HTR-8/SVneo (cell line): ENCODE data around the gene PSEN2.

Experiments
- DNase-seq: peaks from one replicate; pipeline ENCODE4 v3.0.0; 2011; ENCODE audit warnings: low spot score, mixed read lengths; ENCODE audit not compliant: insufficient read length
- FAIRE-seq: peaks from 2 replicates; lab custom pipeline; 2011; peaks lifted over from hg19 to GRCh38; lab: Jason Lieb, UNC

The PSEN2 gene

DNA sequence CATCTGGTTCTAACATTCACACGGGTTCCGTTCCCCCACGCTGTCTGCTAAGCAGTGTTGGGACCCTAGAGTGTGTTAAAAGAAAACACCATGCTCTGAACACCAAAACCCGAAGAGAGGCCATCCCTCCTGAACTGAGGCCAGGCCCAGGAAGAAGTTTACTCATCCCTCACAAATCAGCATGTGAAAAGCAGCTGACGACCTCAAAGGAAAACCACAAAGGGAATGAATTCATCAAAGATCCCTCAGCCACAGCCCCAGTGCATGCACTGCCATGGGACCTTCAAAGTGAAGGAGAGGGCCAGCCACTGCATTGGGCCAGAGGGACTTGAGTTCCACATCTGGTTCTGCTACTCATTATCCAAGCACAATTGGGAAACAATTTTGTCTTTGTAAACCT is 7.0 kb upstream of the PSEN2 start:
- DNase-seq (peak; percentile 40), FAIRE-seq (no peak)

DNA sequence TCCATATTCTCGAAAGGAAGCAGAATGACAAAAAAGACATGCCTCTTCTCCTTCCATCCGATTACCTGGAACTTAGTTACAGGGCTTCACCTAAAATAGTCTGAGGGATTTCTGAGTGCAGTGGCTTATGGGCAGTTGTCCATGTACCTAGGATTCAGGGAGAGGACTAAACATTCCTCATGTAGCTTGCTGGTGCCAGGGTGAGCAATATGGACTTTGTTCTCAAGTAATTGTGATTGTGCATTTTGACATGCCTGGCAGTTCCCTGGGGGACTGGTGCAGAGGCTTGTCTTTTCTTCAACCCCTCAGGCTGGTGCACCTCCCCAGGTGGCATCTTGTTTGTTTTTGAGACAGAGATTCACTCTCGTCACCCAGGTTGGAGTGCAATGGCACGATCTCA is 6.1 kb upstream of the PSEN2 start:
- FAIRE-seq = no peak
- DNase-seq = no peak

DNA sequence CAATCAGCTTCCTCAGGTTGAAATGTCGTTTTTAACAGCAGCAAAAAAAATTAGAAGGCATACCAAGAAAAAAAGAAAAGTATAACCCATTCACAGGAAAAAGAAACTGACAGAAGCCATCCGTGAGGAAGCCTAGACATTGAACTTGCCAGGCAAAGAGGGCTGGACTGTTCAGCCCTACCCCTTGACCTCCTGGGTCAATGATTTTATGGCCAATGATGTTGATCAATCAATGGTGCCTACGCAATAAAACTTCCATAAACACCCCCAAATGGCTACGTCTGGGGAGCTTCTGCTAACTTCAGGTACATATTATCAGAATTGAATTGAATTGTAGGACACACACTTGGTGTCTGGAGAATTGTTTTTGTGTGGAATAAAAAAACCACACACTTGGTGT is 4.8 kb upstream of the PSEN2 start:
- FAIRE-seq (no peak), DNase-seq (no peak)

DNA sequence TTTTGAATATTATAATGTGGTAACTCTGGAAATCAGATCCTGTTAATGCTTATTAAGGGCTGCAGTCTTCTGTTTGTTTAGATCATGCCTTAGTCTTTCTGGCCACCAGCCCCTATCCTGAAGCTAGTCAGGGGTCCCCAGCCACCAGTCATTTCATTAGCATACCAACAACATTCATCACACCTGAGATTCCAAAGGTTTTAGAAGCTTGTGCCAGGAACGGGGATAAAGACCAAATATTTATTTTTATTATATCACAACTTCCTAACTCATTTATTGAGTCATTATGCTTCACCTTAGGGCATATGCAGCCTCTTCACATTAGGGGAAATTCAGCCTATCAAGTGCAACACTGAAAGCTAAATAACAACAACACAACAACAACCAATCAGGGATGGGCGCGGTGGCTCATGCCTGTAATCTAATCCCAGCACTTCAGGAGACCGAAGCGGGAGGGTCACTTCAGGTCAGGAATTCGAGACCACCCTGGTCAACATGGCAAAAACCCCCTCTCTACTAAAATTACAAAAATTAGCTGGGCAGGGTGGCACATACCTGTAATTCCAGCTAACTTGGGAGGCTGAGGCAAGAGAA is 2.9 kb upstream of the PSEN2 start:
- FAIRE-seq (no peak), DNase-seq (no peak)

DNA sequence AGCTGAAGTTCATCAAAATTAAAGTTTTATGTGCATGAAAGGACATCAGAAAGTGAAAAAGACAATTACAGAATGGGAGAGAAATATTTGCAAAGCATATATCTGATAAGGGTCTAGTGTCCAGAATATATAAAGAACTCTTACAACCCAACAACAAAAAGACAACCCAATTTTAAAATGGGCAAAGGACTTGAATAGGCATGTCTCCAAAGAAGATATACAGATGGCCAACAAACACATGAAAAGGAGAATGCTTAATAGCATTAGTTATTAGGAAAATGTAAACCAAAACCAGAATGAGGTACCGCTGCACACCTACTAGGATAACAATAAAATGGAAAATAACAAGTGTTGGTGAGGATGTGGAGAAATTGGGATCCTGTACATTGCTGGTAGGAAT is 1.7 kb upstream of the PSEN2 start:
- no peak for FAIRE-seq
- no peak for DNase-seq

DNA sequence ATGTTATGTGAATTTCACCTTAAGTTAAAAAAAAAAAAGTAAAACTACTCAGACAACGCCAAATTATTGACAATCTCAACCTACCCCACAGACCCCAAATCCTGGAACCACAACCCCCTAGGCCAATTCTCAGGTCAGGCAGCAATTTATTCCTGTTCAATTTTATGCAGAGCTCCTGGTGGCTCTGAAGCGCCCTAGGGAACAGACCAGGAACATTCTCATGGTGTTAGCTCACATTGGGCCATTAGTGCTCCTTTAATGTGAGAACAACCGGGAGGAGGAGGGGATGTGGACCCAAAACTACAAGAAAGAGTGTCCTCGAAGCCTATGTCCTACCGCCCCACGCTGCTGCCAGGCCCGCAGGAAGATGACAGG is 403 bp upstream of the PSEN2 start:
- FAIRE-seq = no peak
- no peak for DNase-seq

DNA sequence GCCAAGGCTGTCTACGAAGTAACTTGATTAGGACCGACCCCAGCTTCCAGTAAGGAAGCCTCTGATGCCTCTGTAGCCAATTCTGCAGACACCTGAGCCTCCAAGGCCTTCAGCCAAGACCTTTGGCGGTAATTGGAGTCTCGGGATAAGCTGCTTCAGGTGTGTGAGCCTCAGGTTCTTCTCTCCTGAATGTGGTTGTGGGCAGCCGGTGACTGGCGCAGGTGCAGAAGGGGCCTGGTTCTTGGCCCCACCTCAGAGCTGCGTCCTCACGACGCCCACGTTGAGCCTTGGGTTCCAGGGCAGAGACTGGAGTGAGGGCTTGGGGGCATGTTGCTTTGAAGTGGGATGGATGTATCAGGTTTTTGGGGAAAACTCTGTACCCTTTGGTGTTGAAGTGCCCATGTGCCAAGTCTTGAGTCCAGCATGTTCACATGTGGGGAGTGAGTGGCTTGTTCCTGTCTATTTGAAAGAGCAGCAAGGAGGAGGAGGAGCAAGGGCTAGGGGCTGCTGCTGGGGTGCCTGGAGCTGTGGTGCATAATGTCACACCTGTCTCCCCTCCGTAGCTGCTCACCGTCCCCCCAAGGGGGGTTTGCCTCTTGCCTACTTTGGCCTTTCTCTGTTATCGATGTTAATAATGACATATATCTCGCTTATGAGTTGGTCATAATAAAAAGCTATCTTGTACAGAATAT is 1.4 kb downstream of the PSEN2 start:
- FAIRE-seq = no peak
- DNase-seq = no peak

DNA sequence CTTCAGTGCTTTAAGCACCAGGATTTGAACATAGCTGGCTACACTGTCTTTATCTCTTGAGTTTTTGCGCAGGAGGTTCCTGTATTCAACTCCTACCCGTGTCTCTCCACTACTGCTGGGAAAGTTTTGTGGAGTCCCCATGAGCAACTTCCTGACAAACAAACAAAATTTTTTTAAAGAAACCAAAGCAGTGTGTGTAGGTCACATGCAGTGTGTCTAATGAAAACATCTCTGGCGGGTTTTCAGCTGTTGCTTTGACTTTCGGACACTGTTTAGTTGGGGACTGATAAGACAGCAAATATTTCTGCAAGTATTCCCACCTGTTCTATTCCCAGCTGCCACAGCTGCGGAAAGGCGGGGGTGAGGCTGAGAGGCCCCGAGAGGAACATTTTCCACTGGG is 2.0 kb downstream of the PSEN2 start:
- DNase-seq = no peak
- FAIRE-seq = no peak

DNA sequence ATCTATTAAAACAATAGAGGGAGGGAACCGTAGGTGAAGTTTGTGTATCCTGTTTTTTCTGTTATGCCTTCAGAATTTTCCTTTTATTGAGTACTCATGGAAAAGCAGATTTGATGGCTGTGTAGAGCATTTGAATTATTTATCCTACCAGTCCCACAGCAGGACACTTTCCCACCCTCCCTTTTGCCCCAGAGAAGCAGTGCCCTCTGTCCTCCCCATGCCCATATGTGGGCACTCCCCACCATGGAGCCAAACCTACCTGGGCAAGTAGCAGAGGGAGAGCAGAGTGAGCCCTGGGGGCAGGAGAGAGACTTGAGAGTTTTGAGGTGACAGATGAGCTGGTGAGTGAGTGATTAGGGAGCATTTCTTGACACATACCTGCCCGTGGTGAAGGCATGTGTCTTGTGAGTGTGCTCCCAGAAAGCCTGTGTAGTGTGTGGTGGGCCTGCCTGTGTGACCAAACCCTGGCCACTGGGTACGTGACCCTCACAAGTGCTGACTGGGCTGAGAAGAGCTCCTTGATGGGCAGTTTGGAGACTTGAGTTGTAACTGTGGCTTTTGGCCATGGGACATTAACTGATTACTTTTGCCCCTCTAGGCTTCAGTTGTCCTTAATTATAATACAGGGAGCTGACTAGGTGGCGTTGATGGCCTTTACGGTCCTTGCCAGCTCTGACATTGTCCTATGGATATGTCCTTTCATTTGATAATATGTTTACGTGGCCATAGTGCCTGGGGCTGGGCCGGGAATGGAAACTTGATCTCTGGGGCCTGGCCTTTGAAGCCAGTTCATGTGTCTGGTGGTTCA is 3.6 kb downstream of the PSEN2 start:
- DNase-seq = no peak
- FAIRE-seq = no peak

DNA sequence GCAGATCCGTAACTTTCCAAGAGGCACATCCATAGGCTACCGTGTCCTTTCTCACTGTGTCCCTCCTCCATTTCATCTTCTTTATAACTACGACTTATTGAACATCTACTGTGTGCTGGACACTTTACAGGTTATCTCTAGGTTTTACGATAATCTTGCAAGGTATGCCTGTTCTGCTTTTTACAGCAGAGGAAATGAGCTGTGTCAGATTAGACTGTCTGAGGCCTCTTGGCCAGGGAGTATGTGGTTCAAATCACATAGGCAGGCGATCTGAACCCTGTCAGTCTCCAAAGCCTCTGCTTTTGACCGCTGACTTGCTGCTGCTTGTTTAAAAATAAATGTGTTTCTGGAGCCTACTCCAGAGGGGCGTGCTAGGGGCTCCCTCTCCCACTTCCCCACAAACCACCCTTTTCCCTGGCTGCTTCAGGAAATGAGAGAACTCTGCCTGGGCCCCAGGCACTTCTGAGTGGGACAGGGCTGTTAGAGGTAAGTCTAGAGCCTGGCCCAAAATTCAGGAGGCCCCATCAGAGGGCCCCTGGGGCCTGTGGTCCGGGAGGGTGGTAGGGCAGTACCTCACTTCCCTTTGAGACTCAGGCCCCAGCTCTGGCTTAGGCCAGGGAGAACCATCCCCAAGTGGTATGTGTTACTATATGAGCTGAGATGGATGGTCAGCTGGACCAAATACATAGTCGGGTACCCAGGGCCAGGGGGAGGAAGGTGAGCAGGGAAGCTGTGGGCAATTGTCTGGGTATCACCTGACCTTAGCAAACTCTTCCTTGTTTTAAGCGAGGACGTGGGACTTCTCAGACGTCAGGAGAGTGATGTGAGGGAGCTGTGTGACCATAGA is 4.4 kb downstream of the PSEN2 start:
- FAIRE-seq = no peak
- DNase-seq = no peak

DNA sequence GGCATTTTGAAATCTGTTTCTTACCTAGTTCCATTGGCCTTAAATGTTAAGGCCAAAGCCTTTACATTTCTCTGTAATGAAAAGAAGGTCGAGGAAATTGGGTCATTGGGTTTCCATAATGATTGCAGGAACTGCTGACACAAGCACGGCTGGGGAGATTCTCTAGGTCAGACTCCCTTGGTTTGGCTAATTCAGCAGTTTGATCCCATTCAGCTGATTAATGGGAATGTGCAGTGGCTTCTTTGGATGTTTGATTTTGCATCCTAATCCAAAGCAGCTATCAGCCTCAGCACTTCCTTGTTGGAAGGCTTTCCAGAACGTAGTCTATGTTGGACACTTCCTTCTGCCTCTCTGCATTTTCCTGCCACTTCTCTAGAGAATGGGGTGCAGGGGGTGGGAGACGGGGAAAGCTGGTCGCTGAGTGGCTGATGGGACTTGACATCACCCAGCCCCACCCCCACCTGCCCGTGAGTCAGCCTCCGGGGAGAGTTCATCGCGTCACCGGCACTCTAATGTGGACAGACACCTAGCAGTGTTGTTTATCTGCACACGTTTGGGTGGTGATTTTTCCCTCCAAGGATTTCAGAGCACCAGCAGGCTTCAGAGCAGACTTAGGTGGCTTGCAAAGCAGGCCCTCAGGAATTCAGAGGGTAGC is 5.4 kb downstream of the PSEN2 start:
- no peak for FAIRE-seq
- DNase-seq = peak; percentile 35

DNA sequence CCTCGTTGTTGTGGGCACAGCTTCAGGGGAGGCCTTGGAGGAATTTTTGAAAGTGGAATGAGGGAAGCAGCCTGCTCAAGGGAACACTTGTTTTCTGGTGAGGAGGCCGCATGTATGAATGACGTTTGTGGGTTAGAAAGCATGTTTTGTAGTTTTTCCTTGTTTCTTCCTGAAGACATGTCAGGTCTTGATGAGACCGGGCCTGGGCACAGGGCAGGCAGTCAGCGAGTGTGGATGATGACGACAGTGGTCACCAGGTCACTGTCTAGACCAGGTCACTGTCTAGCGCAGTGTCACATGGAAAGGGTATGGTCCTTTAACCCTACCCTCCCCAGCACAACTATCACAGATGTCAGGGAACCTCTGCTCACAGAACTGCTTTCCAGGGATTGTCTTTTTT is 7.3 kb downstream of the PSEN2 start:
- DNase-seq (no peak), FAIRE-seq (no peak)

DNA sequence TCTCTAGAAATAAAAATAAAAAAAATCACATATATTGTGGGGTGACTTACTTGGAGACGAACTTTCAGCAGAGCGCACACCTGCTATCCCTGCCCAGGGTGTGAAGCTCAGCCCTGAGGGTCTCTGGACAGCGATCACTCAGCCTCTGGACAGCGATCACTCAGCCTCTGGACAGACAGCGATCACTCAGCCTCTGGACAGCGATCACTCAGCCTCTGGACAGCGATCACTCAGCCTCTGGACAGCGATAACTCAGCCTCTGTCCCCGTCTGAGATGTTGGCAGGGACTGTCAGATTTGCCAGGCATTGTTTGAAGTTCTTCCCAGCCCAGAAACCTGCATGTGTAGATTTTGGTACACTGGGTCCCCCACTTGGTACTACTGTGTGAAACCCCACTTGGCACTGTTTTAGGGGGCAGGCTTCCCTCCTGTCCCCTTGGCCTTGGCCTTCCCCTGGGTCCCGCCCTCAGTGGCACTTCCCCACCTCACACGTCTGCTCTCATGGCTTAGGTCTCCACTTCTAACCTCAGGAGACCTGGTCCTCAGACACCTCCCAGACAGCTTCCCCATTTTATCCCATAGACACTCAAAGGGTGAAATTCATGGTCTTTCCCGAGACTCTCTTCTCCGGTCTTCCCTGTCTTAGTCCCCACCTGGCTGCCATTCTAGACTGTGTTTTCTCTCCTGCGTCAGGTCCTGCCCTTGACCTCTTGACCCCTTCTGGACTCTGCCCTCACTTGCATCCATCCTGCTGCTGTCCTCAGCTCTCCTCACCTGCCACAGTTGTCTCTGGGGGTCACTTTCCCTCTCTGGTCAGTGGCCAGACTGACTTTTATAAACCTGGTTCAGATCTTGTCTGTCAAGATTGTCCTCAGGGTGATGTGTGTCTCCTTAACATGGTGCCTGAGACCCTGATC is 10.2 kb downstream of the PSEN2 start:
- FAIRE-seq (no peak), DNase-seq (no peak)

DNA sequence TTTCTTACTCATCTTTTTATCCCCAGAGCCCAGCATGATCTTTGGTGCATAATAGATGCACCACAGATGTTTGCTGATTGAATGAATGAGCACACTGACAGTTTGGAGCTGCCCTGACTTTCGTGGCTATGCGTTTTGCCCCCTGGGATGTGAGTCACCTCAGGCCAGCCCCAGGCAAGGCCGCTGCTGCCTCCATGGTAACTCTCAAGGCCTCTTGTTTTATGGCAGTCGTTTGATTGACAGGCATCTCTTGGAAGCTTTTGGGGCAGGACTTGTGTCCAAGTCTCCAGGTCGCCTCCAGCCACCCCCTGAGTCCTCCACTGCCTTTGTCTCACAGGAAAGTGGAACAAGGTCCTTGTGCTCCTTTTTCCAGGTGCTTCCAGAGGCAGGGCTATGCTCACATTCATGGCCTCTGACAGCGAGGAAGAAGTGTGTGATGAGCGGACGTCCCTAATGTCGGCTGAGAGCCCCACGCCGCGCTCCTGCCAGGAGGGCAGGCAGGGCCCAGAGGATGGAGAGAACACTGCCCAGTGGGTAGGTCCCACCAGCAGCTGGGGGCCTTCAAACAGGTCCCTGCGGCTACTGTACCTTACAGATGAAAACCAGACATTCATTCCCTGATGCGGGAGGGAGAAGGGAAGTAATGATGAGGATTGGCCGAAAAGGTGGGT is 11.2 kb downstream of the PSEN2 start:
- FAIRE-seq (no peak), DNase-seq (no peak)

DNA sequence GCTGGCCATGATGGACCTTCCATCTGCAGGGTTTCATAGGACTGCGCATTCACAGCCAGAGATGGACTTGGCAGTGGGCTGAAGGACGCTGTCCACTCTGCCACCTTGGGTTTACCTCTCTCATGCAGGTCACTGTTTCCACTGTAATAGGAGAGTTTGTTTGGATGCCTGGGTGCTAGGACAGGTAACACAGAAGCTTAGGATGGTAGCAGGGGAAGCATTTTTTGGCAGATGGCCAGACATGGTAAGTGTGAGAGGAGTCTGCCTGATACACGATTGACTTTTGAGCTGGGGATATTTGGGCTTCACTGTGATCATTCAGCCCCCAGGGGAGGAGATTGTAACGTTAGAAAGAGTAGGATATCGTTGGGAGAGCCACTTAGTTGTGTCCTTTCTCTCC is 11.8 kb downstream of the PSEN2 start:
- FAIRE-seq = no peak
- no peak for DNase-seq

DNA sequence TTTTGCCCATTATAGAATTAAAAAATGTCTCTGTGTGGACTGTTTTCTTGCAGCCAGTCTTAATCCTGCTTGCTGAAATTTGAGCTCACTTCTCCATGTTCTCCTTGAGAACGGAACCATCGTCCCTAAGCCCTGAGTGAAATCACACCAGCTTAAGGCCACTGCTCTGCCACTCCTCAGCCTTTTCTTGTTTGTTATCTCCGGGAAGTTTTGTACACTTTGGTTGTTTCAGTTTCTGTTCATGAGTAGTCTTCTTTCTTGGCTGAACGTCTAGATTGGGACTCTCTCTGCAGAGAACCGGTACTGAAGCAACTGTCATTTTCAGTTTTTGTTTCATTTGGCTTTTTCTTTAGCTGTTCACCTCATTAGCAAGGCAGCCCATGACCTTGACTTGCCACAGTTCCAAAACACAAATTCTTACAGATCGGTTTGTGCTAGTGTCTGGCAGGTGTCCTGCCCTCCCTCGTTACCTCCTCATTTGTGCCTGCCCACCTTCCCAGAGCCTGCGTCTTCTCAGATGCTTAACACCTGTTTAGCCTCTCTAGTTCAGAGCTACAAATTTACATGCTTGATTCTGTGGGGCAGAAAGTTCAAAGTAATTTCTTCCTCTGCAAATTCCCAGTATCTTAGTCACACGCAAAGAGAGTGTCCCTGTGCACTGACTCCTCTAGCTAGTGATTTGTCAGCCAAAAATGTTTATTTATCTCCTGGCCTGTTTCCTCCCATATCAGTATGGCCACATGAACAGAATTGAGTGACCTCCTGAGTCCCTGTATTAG is 12.4 kb downstream of the PSEN2 start:
- DNase-seq = peak; percentile 32
- no peak for FAIRE-seq

DNA sequence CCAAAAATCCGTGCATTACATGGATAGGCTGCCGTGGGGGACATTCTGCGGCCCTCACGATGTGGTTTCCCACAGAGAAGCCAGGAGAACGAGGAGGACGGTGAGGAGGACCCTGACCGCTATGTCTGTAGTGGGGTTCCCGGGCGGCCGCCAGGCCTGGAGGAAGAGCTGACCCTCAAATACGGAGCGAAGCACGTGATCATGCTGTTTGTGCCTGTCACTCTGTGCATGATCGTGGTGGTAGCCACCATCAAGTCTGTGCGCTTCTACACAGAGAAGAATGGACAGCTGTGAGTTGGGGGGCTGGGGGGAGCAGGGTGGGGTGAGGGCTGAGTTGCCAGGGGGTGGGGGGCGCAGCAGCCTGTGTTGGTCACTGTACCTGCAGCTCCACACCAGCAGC is 13.2 kb downstream of the PSEN2 start:
- FAIRE-seq (no peak), DNase-seq (no peak)

DNA sequence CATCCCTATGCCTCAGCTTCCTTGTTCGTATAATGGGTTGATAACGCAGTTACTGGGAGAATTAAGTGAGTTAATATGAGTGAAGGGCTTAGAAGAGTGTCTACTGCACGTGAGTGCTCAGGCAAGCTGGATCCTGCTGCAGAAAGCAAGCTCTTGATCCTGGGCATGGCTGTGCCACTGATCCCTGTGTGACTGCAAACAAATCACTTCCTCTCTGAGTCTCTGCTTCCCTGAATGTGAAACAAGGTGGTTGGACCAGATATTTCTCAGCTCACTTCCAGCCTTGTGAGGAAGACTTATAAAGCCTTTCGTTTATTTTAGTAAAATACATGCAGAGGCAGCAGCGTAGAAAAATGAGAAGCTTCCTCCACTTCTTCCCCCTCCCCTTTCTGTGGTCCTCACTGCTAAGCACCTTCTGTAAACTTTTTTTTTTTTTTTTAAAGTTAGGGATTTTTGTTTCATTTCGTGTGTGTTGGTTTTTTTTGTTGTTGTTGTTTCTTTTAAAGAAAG is 13.8 kb downstream of the PSEN2 start:
- DNase-seq (no peak), FAIRE-seq (no peak)
